NT2/D1 (cell line): ENCODE data around the gene INF2.

Experiments used
- SUZ12 ChIP-seq: IDR thresholded peaks from 2 replicates; pipeline ENCODE4 v1.6.1; 2011; ENCODE audit not compliant: insufficient read length, insufficient read depth; ENCODE audit errors: extremely low read depth
- ZNF274 ChIP-seq: IDR thresholded peaks from 2 replicates; pipeline ENCODE4 v1.6.1; 2011; ENCODE audit warnings: mild to moderate bottlenecking, low read depth, low read length

GRCh38 chr14:104661086-104661485, 28.3 kb upstream of the INF2 start:
- TF ChIP-seq SUZ12 (no peak), ZNF274 (no peak)
